Epithelial cell of alveolus of lung (primary cell): ENCODE results near the gene TBCA. TPM values are rescaled to one million over a fixed set of nuclear protein-coding genes. Genes with fewer than 3 reads are reported as not detected.

ENCODE experiments used
- total RNA-seq: library from RNA; depleted of rRNA; stranded (reverse); fragments of >200 nt; gene quantifications from 2 replicates; pipeline ENCODE4 v1.2.1, GENCODE V29; 2015

TBCA gene
- 196 and 197 TPM in 2 replicates for total RNA-seq

DNA sequence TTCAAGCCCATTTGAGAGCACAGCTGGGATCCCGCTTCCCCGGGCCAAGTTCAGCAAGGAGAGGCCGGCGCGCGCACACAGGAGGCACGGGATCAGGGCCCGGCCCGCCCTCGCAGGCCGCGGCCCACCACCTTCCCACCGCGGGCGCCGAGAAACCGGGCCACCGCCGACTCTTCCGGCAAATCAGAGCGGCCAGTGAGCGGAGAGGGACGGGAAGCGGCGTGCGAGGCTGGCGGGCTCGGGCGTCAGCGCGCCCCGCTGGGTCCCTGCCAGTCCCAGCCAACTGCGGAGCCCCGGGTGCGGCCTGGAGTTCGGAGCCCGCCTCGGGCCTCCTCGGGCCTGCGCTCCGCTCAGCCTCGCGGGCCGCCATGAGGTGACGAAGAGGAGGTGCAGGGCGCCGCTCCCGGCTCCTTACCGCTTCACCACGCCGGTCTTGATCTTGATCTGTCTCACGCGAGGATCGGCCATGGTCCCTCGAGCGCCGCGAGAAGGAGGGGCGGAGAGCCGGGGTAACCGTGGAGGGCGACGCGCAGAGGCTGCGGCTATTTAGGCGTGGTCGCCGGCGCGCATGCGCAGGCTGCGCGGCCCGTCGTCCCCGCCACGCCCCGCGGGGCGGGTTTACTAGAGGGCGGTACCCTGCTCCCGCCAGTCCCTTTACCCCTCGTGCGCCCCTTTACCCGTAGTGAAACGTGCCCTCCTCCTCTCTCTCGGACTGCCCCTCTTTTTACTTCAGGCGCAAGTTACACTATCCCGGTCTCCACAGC, at the start of gene TBCA:
Gene TBCA, minus strand, starts transcription at position 550 of the 764 bp plus-strand sequence. Its CDS starts 82 bp downstream, at position 468.

Other genes with a start within 250 kb of the TBCA start
- gene OTP, start 137.6 kb downstream of the TBCA start, total RNA-seq, result 0.24 TPM in 1 of 2 replicates, not detected in the other